ENCODE measurements around the gene CES2.
A peak's percentile ranks its signal among the peaks of the same experiment; 100 is the strongest.
"Not testable (repeated sequence)": the region's sequence is repeated elsewhere in the genome, so short reads cannot be mapped to it uniquely, and the experiment has no call there.

The CES2 gene

DNA sequence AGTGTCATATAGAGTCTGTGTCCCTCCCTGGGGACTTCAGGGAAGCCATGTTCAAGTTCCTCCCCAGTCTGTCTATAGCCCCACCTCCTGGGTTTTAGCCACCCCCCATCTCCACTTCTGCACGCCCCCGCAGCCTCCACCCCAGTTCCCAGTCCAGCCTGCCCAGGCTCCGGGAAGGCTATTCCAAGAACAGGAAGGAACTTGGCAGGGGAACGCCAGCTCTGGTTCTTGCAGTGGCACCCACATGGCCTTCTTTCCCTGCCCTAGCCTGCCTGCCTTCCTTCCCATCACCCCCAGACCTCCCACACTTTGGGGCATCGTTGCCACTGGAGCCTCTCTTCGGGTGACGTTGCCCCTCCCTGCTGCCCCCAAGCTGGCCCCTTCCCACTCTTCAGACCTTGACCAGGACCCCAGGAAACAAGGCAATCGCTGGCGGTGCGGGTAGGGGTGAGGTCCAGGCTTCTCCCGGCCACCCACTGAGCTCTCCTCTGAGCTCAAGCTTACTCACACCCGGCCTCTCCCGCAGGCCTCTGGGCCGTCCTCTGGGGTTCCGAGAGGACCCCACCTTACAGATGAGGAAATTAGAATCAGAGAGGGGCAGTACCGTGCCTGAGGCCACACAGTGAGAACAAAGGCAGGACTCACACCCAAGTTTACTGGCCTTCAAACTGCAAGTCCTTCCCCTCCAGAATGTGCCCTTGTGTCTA, 43.8 kb downstream of the CES2 start:
- no peak for DNase-seq (ENCODE audit: low read depth)

DNA sequence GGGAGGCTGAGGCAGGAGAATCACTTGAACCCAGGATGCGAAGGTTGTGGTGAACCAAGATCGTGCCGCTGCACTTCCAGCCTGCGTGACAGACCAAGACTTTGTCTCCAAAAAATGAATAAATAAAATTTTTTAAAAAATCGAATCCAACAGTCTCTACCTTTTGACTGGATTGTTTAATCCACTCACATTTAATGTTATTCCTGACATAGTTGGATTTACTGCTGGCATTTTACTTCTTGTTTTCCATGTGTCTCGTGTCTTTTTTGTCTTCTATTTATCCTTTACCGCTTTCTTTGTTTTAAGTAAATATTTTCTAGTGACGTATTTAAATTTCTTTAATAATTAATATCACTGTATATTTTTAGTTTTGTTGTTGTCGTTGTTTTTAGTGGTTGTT, 47.7 kb downstream of the CES2 start:
- no peak for DNase-seq (ENCODE audit: low read depth)

- DNase-seq (ENCODE audit: low read depth) = peak; percentile 38
Measured at GRCh38 chr16:66984892-66985311, 49.6 kb downstream of the CES2 start.

- no peak for DNase-seq (ENCODE audit: low read depth)
Measured at GRCh38 chr16:66986559-66986958, 51.2 kb downstream of the CES2 start.

DNA sequence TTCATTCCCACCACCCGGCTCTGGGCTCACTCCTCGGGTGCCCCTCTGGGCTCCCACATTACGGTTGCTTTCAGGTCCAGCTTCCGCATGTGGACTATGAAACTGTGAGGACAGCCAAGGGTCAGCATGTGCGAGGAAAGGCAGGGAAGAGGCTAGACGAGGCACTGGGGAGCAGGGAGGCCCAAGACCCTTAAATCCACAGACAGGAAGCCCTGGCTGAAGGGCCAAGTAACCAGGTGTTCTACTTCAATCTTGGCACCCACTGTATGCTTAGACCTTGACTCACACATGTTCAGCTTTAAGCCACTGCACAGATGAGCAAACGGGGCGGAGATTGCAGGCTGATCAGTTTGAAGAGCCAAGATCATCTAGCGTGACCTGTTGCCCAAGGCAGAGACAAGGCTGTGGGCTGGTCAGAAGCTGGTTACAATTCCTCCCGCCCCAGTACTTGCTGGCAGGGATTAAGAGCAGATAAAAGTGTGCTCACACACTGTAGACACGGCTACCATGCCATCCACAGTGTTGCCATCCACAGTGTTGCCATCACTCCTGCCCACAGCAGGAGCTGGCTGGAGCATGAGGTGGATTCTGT, 53.0 kb downstream of the CES2 start, which contains the start of gene CES4A:
Gene CES4A, plus strand, starts transcription at position 393 of the 592 bp plus-strand sequence. Its CDS starts 184 bp downstream, at position 577.
- DNase-seq (ENCODE audit: low read depth) = no peak

DNA sequence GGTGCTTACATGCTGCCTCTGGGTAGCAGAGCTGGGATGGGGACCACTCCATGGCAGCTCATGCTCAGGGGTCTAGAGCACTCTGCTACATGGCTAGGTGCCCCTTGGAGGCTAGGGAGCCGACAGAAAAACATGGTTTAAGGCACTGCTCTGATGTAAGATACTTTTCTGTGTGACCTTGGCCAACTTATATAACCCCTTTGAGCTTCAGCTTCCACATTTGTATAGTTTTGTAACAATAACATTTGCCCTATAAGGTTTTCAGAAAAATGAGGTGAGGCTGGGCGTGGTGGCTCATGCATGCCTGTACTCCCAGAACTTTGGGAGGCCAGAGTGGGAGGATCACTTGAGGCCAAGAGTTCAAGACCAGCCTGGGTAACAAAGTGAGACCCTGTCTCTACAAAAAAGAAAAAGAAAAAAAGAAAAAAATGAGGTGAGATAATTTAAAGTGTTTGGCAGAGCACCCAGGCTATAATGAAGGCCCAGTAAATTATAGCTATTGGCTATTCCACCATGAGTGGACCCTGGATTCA, 56.3 kb downstream of the CES2 start:
- DNase-seq (ENCODE audit: low read depth) = no peak

DNA sequence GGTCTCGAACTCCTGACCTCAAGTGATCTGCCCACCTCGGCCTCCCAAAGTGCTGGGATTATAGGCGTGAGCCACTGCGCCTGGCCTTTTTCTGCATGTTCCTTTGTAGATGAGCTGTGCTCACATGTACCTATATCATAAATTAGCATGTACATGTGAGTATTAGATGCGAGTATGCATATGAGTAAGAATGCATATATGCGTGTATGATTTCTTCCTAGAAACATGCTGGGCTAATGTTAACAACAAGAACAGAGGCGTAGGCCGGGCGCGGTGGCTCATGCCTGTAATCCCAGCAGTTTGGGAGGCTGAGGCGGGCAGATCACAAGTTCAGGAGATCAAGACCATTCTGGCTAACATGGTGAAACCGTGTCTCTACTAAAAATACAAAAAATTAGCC, 58.2 kb downstream of the CES2 start:
- not testable (repeated sequence) for DNase-seq (ENCODE audit: low read depth)

Measured in stimulated activated CD8-positive, alpha-beta memory T cell treated with anti-CD3 and anti-CD28 coated beads, Interleukin-7, amount 100 ng/mL, for 24 hours (primary cell).